ENCODE results near the gene TMEM212. TPM values are rescaled to one million over a fixed set of nuclear protein-coding genes. Genes with fewer than 3 reads are reported as not detected.
"Not testable (repeated sequence)": the region's sequence is repeated elsewhere in the genome, so short reads cannot be mapped to it uniquely, and the experiment has no call there.

The TMEM212 gene
- total RNA-seq, 4 donors from 2014 or later, result not detected

DNA sequence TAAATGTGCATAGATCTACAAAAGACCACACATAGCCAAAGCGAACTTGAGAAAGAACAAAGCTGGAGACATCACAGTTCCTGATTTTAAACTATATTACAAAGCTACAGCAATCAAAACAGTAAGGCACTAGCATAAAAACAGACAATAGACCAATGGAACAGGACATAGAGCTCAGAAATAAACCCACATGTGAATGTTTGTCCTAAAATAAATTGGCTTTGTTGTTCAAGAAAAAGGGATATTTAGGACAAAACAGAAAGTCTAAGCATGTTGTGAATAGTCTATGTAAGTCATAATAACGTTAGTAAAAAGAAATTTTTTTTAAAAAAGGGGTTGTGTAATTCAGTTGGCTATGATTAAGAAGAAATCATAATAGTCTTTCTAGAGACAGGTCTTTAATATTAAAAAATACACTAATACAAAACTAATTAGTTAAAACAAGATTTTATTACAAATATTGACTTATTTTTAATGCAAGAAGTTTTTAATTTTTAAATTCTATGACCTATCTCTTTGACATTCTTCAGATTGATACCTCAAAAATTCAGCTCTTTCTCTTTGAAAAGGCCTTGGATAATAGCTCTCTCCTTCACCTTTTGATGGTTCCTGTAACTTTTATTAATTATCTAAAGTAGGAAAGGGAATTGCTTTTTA lies 11.6 kb downstream of the TMEM212 start:
- peaks cover 0 to 6% (median 0%) of the 10 kb centered on the region in 3 donors for H3K4me1 ChIP-seq
- no peak overlapping the region for H3K27ac ChIP-seq
- peaks cover 0 to 3% (median 0%) of the 10 kb centered on the region in 3 donors for H3K9me3 ChIP-seq
- WGBS, 2 donors (ENCODE audit: low coverage in 1 of 2), result 90 to 100% methylated on average over 1 to 2 of the region's 2 CpGs
- no peaks in the 10 kb centered on the region for H3K27me3 ChIP-seq
- TF ChIP-seq POLR2A (IDR thresholded peaks at IDR 0.05) (no peak), CTCF (IDR thresholded peaks at IDR 0.05) (no peak), EP300 (IDR thresholded peaks at IDR 0.05) (no peak), POLR2AphosphoS5 (IDR thresholded peaks at IDR 0.05) (no peak)
- ATAC-seq, result no peak
- H3K4me3 ChIP-seq, result no peak overlapping the region
- no peaks in the 10 kb centered on the region for H3K36me3 ChIP-seq

DNA sequence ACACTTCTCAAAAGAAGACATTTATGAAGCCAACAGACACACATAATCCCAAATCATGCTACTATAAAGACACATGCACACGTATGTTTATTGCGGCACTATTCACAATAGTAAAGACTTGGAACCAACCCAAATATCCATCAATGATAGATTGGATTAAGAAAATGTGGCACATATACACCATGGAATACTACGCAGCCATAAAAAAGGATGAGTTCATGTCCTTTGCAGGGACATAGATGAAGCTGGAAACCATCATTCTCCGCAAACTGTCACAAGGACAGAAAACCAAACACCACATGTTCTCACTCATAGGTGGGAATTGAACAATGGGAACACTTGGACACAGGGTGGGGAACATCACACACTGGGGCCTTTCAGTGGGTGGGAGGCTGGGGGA lies 15.6 kb downstream of the TMEM212 start:
- H3K4me1 ChIP-seq, result peaks cover 0 to 24% (median 3%) of the 10 kb centered on the region in 3 donors
- H3K9me3 ChIP-seq, H3K36me3 ChIP-seq, H3K27ac ChIP-seq, H3K27me3 ChIP-seq, H3K4me3 ChIP-seq, ATAC-seq: not testable (repeated sequence)
- WGBS, 2 donors (ENCODE audit: low coverage in 1 of 2), result 95 to 100% methylated on average over 2 to 4 of the region's 4 CpGs

DNA sequence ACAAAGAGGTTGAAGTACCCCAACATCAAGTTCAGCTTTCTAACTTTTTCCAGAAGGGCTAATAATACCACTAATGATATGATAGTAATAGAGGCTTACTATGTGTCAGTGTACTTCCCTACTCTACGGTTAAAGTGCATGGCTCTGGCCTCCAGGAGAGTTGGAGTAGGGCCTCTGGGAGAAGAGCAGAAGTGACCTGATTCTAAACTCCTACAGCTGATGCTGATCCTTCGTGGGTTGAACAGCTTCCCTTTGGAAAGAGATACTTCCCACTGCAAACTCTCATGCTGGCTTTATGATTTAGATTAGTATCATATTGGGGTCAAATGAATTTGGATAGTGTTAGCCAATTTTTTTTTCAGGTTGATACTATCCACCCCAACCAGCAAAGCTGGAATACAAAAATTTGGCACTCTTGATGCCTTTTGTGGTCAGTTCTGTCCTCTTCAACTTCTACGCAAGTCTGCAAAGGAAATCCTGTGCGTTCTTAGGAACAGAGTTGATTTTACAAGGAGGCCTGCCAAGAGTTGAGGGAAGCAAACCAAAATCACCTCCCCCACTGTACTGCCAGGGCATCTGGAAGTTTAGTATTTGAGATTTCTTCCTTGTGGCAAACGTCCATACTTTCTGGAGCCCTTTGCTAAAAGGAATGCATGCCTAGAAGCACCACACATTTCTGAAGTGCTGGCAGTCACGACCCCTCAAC lies 17.8 kb downstream of the TMEM212 start:
- no peak for TF ChIP-seq POLR2A (IDR thresholded peaks at IDR 0.05)
- TF ChIP-seq CTCF (IDR thresholded peaks at IDR 0.05), result no peak
- no peak for TF ChIP-seq EP300 (IDR thresholded peaks at IDR 0.05)
- TF ChIP-seq POLR2AphosphoS5 (IDR thresholded peaks at IDR 0.05), result no peak
- H3K27me3 ChIP-seq, result no peaks in the 10 kb centered on the region

GRCh38 chr3:171862392-171862791 lies 19.2 kb downstream of the TMEM212 start:
- no peak for ATAC-seq
- 50 to 91% methylated on average over 2 of the region's 2 CpGs for WGBS, 2 donors (ENCODE audit: low coverage in 1 of 2)
- H3K36me3 ChIP-seq, result no peaks in the 10 kb centered on the region
- no peaks in the 10 kb centered on the region for H3K9me3 ChIP-seq
- no peak overlapping the region for H3K4me3 ChIP-seq
- no peak for TF ChIP-seq POLR2A (IDR thresholded peaks at IDR 0.05)
- H3K27me3 ChIP-seq, result no peaks in the 10 kb centered on the region
- peaks cover 0 to 24% (median 3%) of the 10 kb centered on the region in 3 donors for H3K4me1 ChIP-seq
- H3K27ac ChIP-seq, result no peak overlapping the region

More for the DNA sequence above, 17.8 kb downstream of the TMEM212 start:
- 15 to 22% methylated on average over 3 to 6 of the region's 6 CpGs for WGBS, 2 donors (ENCODE audit: low coverage in 1 of 2)
- H3K9me3 ChIP-seq, result no peaks in the 10 kb centered on the region
- no peaks in the 10 kb centered on the region for H3K36me3 ChIP-seq
- H3K4me3 ChIP-seq, result no peak overlapping the region
- ATAC-seq, result peak; percentile 65
- H3K27ac ChIP-seq, result peak overlapping the region in 3 of 4 donors; percentile 16 to 19 (median 17)
- H3K4me1 ChIP-seq, result peaks cover 0 to 24% (median 3%) of the 10 kb centered on the region in 3 donors

DNA sequence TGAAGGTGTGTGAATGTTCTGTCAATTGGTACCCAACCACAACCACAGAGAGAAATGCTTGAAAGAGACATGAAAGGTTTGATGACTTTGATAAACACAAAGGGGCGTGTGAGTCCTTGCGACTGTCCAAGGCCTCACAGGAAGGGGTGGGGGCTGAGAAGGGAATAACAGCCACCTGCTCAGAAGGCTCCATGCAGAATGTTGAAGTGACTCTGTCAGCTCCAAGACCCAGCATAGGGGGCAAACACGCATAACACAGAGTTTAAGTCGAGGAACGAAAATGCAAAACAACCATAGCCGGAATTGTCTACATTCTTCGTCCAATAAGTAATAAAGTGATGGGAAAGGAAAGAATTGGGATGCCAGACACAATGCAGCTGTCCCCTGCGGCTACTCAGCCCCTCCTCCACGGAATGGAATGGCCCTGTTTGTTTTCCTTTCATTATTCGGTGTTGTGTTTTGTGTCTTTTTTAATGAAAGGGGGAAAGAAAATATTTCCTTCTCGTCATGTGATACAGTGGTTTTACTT lies 19.9 kb downstream of the TMEM212 start:
- TF ChIP-seq POLR2A (IDR thresholded peaks at IDR 0.05) (no peak), CTCF (IDR thresholded peaks at IDR 0.05) (no peak), EP300 (IDR thresholded peaks at IDR 0.05) (no peak), POLR2AphosphoS5 (IDR thresholded peaks at IDR 0.05) (no peak)
- 47 to 52% methylated on average over 9 to 10 of the region's 11 CpGs for whole genome bisulfite sequencing, 2 donors (ENCODE audit: low coverage in 1 of 2)
- Histone ChIP-seq H3K27ac (no peak overlapping the region), H3K4me1 (peaks cover 0 to 24% (median 3%) of the 10 kb centered on the region in 3 donors), H3K9me3 (no peaks in the 10 kb centered on the region), H3K36me3 (no peaks in the 10 kb centered on the region), H3K4me3 (no peak overlapping the region), H3K27me3 (no peaks in the 10 kb centered on the region)
- no peak for ATAC-seq
